ENCODE results near the gene LDLRAD1.
"Not testable (repeated sequence)": the region's sequence is repeated elsewhere in the genome, so short reads cannot be mapped to it uniquely, and the experiment has no call there.

Gene LDLRAD1

GRCh38 chr1:54028306-54029251, 10.6 kb upstream of the LDLRAD1 start:
- no peak overlapping the region for H3K4me3 ChIP-seq (ENCODE audit: control insufficient read depth, low read depth, low read length)
- DNase-seq (ENCODE audit: low read depth) = no peak
- TF ChIP-seq CTCF (IDR thresholded peaks at IDR 0.05; ENCODE audit: control insufficient read depth, insufficient read depth, low read depth, low read length, missing control alignments) = no peak

- TF ChIP-seq CTCF (IDR thresholded peaks at IDR 0.05; ENCODE audit: control insufficient read depth, insufficient read depth, low read depth, low read length, missing control alignments) = no peak
- no peak overlapping the region for H3K4me3 ChIP-seq (ENCODE audit: control insufficient read depth, low read depth, low read length)
- no peak for DNase-seq (ENCODE audit: low read depth)
Measured at GRCh38 chr1:54027848-54028247, 9.9 kb upstream of the LDLRAD1 start.

- not testable (repeated sequence) for DNase-seq (ENCODE audit: low read depth); H3K4me3 ChIP-seq (ENCODE audit: control insufficient read depth, low read depth, low read length)
Measured at GRCh38 chr1:54024811-54025210, 6.8 kb upstream of the LDLRAD1 start.

GRCh38 chr1:54024358-54024757, 6.4 kb upstream of the LDLRAD1 start:
- H3K4me3 ChIP-seq (ENCODE audit: control insufficient read depth, low read depth, low read length) = no peak overlapping the region
- no peak for DNase-seq (ENCODE audit: low read depth)
- TF ChIP-seq CTCF (IDR thresholded peaks at IDR 0.05; ENCODE audit: control insufficient read depth, insufficient read depth, low read depth, low read length, missing control alignments) = no peak

- DNase-seq (ENCODE audit: low read depth); H3K4me3 ChIP-seq (ENCODE audit: control insufficient read depth, low read depth, low read length): not testable (repeated sequence)
Measured at GRCh38 chr1:54019562-54020176, 1.7 kb upstream of the LDLRAD1 start.

- DNase-seq (ENCODE audit: low read depth) = no peak
- no peak overlapping the region for H3K4me3 ChIP-seq (ENCODE audit: control insufficient read depth, low read depth, low read length)
- TF ChIP-seq CTCF (IDR thresholded peaks at IDR 0.05; ENCODE audit: control insufficient read depth, insufficient read depth, low read depth, low read length, missing control alignments) = no peak
Measured at GRCh38 chr1:54018635-54019034, 649 bp upstream of the LDLRAD1 start.

- TF ChIP-seq CTCF (IDR thresholded peaks at IDR 0.05; ENCODE audit: control insufficient read depth, insufficient read depth, low read depth, low read length, missing control alignments) = no peak
- DNase-seq (ENCODE audit: low read depth) = no peak
- H3K4me3 ChIP-seq (ENCODE audit: control insufficient read depth, low read depth, low read length) = no peak overlapping the region
Measured at GRCh38 chr1:54016343-54017282, 1.4 kb downstream of the LDLRAD1 start.
